SK-N-SH (cell line): ENCODE data around the gene LSM14B. TPM values are rescaled to one million over a fixed set of nuclear protein-coding genes. Genes with fewer than 3 reads are reported as not detected.

Experiments used
- CTCF ChIA-PET: fragments of 300-600, 350-600 bp; formaldehyde crosslinking; extraction: SDS; loops from one replicate; lab custom pipeline; 2021; lab: Yijun Ruan, JAX
- POLR2A ChIA-PET: fragments of 350-600 bp; sonication (Branson Sonifier 250); formaldehyde crosslinking; extraction: SDS; loops from one replicate; lab custom pipeline; 2020; ENCODE audit warnings: antibody characterized with exemption, inconsistent platforms; lab: Yijun Ruan, JAX
- DNase-seq: peaks from one replicate; pipeline ENCODE4 v3.0.0; 2012
- H2AFZ ChIP-seq: fragments of 200-600 bp; sonication (generic); 2 replicates; pipeline ENCODE4 v1.8.1; 2016; ENCODE audit warnings: antibody characterized with exemption, mild to moderate bottlenecking, low read depth
- H3F3A ChIP-seq: fragments of 200-600 bp; sonication (generic); replicated peaks from 2 replicates; pipeline ENCODE3; 2016; ENCODE audit warnings: antibody characterized with exemption, mild to moderate bottlenecking; ENCODE audit not compliant: insufficient read depth
- H3K27ac ChIP-seq, 2 experiments: fragments of 200-500 bp in 1 of 2; fragments of 200-600 bp in 1 of 2; sonication (Bioruptor generic) in 1 of 2; sonication (generic), shearing (Covaris generic) in 1 of 2; 2 replicates each; pipeline versions ENCODE4 v1.5.1 to v1.6.1; 2014 to 2016; ENCODE audit warnings: low read depth in 2 of 2, inconsistent platforms in 1 of 2, low read length in 1 of 2, mild to moderate bottlenecking in 1 of 2, mixed read lengths in 1 of 2
- H3K27me3 ChIP-seq: fragments of 200-600 bp; sonication (generic), shearing (Covaris generic); 2 replicates; pipeline ENCODE4 v1.6.1; 2016; ENCODE audit warnings: mixed run types; ENCODE audit not compliant: insufficient read depth
- H3K36me3 ChIP-seq, 2 experiments: fragments of 200-500 bp in 1 of 2; fragments of 200-600 bp in 1 of 2; sonication (Bioruptor generic) in 1 of 2; sonication (generic) in 1 of 2; replicated peaks in 1 of 2; 2 replicates each; pipeline versions ENCODE3 to v1.5.1; 2014 to 2016; ENCODE audit warnings: low read length in 1 of 2, mild to moderate bottlenecking in 1 of 2; ENCODE audit not compliant: insufficient read depth in 2 of 2, control insufficient read depth in 1 of 2
- H3K4me1 ChIP-seq, 2 experiments: fragments of 200-500 bp in 1 of 2; fragments of 200-600 bp in 1 of 2; sonication (Bioruptor generic) in 1 of 2; sonication (generic), shearing (Covaris generic) in 1 of 2; 2 replicates each; pipeline versions ENCODE4 v1.5.1 to v1.6.1; 2014 to 2016; ENCODE audit warnings: low read depth in 1 of 2, low read length in 1 of 2, mixed run types in 1 of 2; ENCODE audit not compliant: insufficient read depth in 2 of 2, control insufficient read depth in 1 of 2
- H3K4me2 ChIP-seq: fragments of 200-600 bp; sonication (generic), shearing (Covaris generic); 2 replicates; pipeline ENCODE4 v1.6.1; 2017; ENCODE audit warnings: mixed run types
- H3K4me3 ChIP-seq, 2 experiments: fragments of 200-500 bp in 1 of 2; fragments of 200-600 bp in 1 of 2; sonication (Bioruptor generic) in 1 of 2; sonication (generic), shearing (Covaris generic) in 1 of 2; 2 replicates each; pipeline versions ENCODE4 v1.5.1 to v1.8.1; 2014 to 2016; ENCODE audit warnings: low read depth in 2 of 2, inconsistent platforms in 1 of 2, low read length in 1 of 2, mild to moderate bottlenecking in 1 of 2, mixed read lengths in 1 of 2, moderate library complexity in 1 of 2
- H3K79me2 ChIP-seq: fragments of 200-600 bp; sonication (generic); 2 replicates; pipeline ENCODE4 v1.8.1; 2017; ENCODE audit warnings: mild to moderate bottlenecking; ENCODE audit not compliant: insufficient read depth
- H3K9ac ChIP-seq: fragments of 200-600 bp; sonication (generic); 2 replicates; pipeline ENCODE4 v1.6.1; 2017; ENCODE audit warnings: mixed run types
- H3K9me2 ChIP-seq: fragments of 200-600 bp; sonication (generic); 2 replicates; pipeline ENCODE4 v1.6.1; 2017; ENCODE audit warnings: mixed run types
- H3K9me3 ChIP-seq: fragments of 200-600 bp; sonication (generic); 2 replicates; pipeline ENCODE4 v1.6.1; 2017; ENCODE audit warnings: mixed run types, mild to moderate bottlenecking, moderate library complexity
- H4K20me1 ChIP-seq: fragments of 200-600 bp; sonication (generic); 2 replicates; pipeline ENCODE4 v1.6.1; 2017; ENCODE audit warnings: mild to moderate bottlenecking, mixed run types; ENCODE audit not compliant: insufficient read depth
- CHD2 ChIP-seq: fragments of 150-350 bp; IDR thresholded peaks from 2 replicates; pipeline ENCODE4 v1.6.1; 2018; ENCODE audit warnings: low read length; ENCODE audit not compliant: partially characterized antibody
- EZH2phosphoT487 ChIP-seq: fragments of 200-600 bp; sonication (generic); IDR thresholded peaks from 2 replicates; pipeline ENCODE4 v1.6.1; 2017; ENCODE audit warnings: low read depth, mixed run types, mild to moderate bottlenecking, antibody characterized with exemption, moderate library complexity, borderline replicate concordance
- FOXM1 ChIP-seq: IDR thresholded peaks from 2 replicates; pipeline ENCODE4 v1.4.0; 2012; ENCODE audit warnings: low read depth, mild to moderate bottlenecking
- GABPA ChIP-seq: IDR thresholded peaks from 2 replicates; pipeline ENCODE4 v1.4.0; 2012; ENCODE audit warnings: low read depth, mild to moderate bottlenecking
- JUND ChIP-seq: IDR thresholded peaks from 2 replicates; pipeline ENCODE4 v1.4.0; 2012
- NFIC ChIP-seq: IDR thresholded peaks from 2 replicates; pipeline ENCODE4 v1.4.0; 2012; ENCODE audit warnings: borderline replicate concordance
- RXRA ChIP-seq: IDR thresholded peaks from 2 replicates; pipeline ENCODE4 v1.4.0; 2012; ENCODE audit warnings: low read depth, mild to moderate bottlenecking, borderline replicate concordance
- SIN3A ChIP-seq: IDR thresholded peaks from 2 replicates; pipeline ENCODE4 v1.6.1; 2012; ENCODE audit warnings: low read depth, mild to moderate bottlenecking, low read length, moderate library complexity, borderline replicate concordance
- SMC3 ChIP-seq: IDR thresholded peaks from 2 replicates; pipeline ENCODE4 v1.6.1; 2012; ENCODE audit warnings: low read depth, low read length, improper control_type of control experiment
- TAF1 ChIP-seq: IDR thresholded peaks from 2 replicates; pipeline ENCODE4 v1.6.1; 2012; ENCODE audit warnings: low read depth, mild to moderate bottlenecking, low read length, moderate library complexity, borderline replicate concordance
- TCF12 ChIP-seq: IDR thresholded peaks from 2 replicates; pipeline ENCODE4 v1.4.0; 2012
- TEAD4 ChIP-seq: IDR thresholded peaks from 2 replicates; pipeline ENCODE4 v1.4.0; 2012; ENCODE audit warnings: mild to moderate bottlenecking, borderline replicate concordance; ENCODE audit not compliant: insufficient read depth
- YY1 ChIP-seq: IDR thresholded peaks from 2 replicates; pipeline ENCODE4 v1.4.0; 2012; ENCODE audit warnings: low read depth, mild to moderate bottlenecking
- WGBS: methylation state at CpG from one replicate; pipeline ENCODE4 v1.1.6; 2017; ENCODE audit warnings: low lambda C conversion rate; 5-methylcytosine and 5-hydroxymethylcytosine counted together
- polyA plus RNA-seq, 3 experiments: library from polyadenylated mRNA; depleted of rRNA; stranded (reverse); fragments of >200 nt; gene quantifications; 2 replicates each; pipeline ENCODE4 v1.2.3, GENCODE V29; 2012
- TF ChIP-seq, protein P1 (sequence below): fragments of 150-350 bp; IDR thresholded peaks from 2 replicates; pipeline ENCODE4 v1.6.1; 2016; ENCODE audit warnings: mild to moderate bottlenecking, low read depth, low read length
- TF ChIP-seq, protein P2 (sequence below): fragments of 150-350 bp; IDR thresholded peaks from 2 replicates; pipeline ENCODE4 v1.6.1; 2017; ENCODE audit warnings: antibody characterized with exemption, low read length, low read depth, borderline replicate concordance
- TF ChIP-seq, protein P3 (sequence below): IDR thresholded peaks from 2 replicates; pipeline ENCODE4; 2012
- TF ChIP-seq, protein P4 (sequence below): IDR thresholded peaks from 2 replicates; pipeline ENCODE4 v1.4.0; 2012; ENCODE audit warnings: low read depth, borderline replicate concordance

LSM14B gene
- polyA plus RNA-seq, 1 of the 3 experiments (the other 2 are of a cell fraction): 64.6 TPM

DNA sequence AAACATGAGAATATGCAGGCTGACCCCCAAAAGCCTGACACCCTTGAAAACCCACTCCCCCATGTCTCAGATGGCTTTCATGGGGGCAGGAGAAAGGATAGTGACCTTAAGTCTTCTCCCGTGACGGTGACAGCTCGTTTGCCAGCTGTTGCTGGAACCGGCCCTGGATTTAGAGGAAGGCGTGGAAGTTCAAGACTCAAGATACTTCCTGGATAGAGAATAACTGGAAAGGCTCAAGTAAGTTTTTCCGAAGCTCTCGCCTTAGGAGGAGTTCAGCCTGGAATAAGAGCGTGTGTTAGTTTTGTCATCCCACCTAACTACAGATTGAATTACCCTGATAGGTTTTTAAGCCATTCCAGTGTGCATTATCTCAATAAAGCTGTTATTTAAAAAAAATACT, 49.0 kb downstream of the LSM14B start:
- no peaks in the 10 kb centered on the region for H3K4me1 ChIP-seq
- H3F3A ChIP-seq: no peaks in the 10 kb centered on the region
- no peak overlapping the region for H3K27ac ChIP-seq
- no peak for DNase-seq
- no peaks in the 10 kb centered on the region for H3K9me3 ChIP-seq
- ChIA-PET CTCF (interaction anchor here (1.4 kb wide), 1 partner anchor 15 kb away, joined by 3 read pairs; no protein-coding TSS in a partner anchor), POLR2A (no interaction called here)
- no peaks in the 10 kb centered on the region for H3K9me2 ChIP-seq
- WGBS: 94% methylated on average over 8 of the region's 8 CpGs
- H3K27me3 ChIP-seq: no peaks in the 10 kb centered on the region
- H3K79me2 ChIP-seq: no peaks in the 10 kb centered on the region
- H3K4me3 ChIP-seq: no peak overlapping the region
- no peaks in the 10 kb centered on the region for H4K20me1 ChIP-seq
- H2AFZ ChIP-seq: no peak overlapping the region
- H3K36me3 ChIP-seq: peaks cover 9 to 27% of the 10 kb centered on the region in 2 experiments
- no peak overlapping the region for H3K4me2 ChIP-seq
- no peak for TF ChIP-seq TAF1
- TF ChIP-seq FOXM1: no peak
- TF ChIP-seq TCF12: no peak
- TF ChIP-seq EZH2phosphoT487: no peak
- TF ChIP-seq, protein P1, sequence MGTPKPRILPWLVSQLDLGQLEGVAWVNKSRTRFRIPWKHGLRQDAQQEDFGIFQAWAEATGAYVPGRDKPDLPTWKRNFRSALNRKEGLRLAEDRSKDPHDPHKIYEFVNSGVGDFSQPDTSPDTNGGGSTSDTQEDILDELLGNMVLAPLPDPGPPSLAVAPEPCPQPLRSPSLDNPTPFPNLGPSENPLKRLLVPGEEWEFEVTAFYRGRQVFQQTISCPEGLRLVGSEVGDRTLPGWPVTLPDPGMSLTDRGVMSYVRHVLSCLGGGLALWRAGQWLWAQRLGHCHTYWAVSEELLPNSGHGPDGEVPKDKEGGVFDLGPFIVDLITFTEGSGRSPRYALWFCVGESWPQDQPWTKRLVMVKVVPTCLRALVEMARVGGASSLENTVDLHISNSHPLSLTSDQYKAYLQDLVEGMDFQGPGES: no peak
- no peak for TF ChIP-seq CHD2
- TF ChIP-seq YY1: no peak
- TF ChIP-seq SIN3A: no peak
- no peak for TF ChIP-seq GABPA
- TF ChIP-seq SMC3: no peak
- TF ChIP-seq JUND: no peak
- TF ChIP-seq, protein P2, sequence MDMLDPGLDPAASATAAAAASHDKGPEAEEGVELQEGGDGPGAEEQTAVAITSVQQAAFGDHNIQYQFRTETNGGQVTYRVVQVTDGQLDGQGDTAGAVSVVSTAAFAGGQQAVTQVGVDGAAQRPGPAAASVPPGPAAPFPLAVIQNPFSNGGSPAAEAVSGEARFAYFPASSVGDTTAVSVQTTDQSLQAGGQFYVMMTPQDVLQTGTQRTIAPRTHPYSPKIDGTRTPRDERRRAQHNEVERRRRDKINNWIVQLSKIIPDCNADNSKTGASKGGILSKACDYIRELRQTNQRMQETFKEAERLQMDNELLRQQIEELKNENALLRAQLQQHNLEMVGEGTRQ: no peak
- TF ChIP-seq, protein P3, sequence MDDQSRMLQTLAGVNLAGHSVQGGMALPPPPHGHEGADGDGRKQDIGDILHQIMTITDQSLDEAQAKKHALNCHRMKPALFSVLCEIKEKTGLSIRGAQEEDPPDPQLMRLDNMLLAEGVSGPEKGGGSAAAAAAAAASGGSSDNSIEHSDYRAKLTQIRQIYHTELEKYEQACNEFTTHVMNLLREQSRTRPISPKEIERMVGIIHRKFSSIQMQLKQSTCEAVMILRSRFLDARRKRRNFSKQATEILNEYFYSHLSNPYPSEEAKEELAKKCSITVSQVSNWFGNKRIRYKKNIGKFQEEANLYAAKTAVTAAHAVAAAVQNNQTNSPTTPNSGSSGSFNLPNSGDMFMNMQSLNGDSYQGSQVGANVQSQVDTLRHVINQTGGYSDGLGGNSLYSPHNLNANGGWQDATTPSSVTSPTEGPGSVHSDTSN: no peak
- no peak for TF ChIP-seq TEAD4
- TF ChIP-seq, protein P4, sequence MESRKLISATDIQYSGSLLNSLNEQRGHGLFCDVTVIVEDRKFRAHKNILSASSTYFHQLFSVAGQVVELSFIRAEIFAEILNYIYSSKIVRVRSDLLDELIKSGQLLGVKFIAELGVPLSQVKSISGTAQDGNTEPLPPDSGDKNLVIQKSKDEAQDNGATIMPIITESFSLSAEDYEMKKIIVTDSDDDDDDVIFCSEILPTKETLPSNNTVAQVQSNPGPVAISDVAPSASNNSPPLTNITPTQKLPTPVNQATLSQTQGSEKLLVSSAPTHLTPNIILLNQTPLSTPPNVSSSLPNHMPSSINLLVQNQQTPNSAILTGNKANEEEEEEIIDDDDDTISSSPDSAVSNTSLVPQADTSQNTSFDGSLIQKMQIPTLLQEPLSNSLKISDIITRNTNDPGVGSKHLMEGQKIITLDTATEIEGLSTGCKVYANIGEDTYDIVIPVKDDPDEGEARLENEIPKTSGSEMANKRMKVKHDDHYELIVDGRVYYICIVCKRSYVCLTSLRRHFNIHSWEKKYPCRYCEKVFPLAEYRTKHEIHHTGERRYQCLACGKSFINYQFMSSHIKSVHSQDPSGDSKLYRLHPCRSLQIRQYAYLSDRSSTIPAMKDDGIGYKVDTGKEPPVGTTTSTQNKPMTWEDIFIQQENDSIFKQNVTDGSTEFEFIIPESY: no peak
- TF ChIP-seq RXRA: no peak
- no peak for TF ChIP-seq NFIC
- no peak overlapping the region for H3K9ac ChIP-seq
